Measurements from ENCODE around the gene LHFPL3. TPM values are rescaled to one million over a fixed set of nuclear protein-coding genes. Genes with fewer than 3 reads are reported as not detected.

Gene LHFPL3
- total RNA-seq, 1 donor from 2014 or later: not detected

GRCh38 chr7:104296900-104297299, 31.5 kb upstream of the LHFPL3 start:
- H3K36me3 ChIP-seq (ENCODE audit: control insufficient read depth, insufficient read depth, low read length): no peaks in the 10 kb centered on the region
- H3K27me3 ChIP-seq (ENCODE audit: control insufficient read depth, insufficient read depth, low read length): no peaks in the 10 kb centered on the region
- no peak for FAIRE-seq
- no peak for DNase-seq (ENCODE audit: low read depth)
- TF ChIP-seq CTCF (IDR thresholded peaks at IDR 0.05; ENCODE audit: insufficient read depth, low read length, severe bottlenecking): no peak
- H3K4me3 ChIP-seq (ENCODE audit: low read depth, low read length): no peak overlapping the region

GRCh38 chr7:104299323-104299722, 29.1 kb upstream of the LHFPL3 start:
- TF ChIP-seq CTCF (IDR thresholded peaks at IDR 0.05; ENCODE audit: insufficient read depth, low read length, severe bottlenecking): no peak
- DNase-seq (ENCODE audit: low read depth) (no peak), FAIRE-seq (no peak)
- H3K4me3 ChIP-seq (ENCODE audit: low read depth, low read length): no peak overlapping the region
- no peaks in the 10 kb centered on the region for H3K27me3 ChIP-seq (ENCODE audit: control insufficient read depth, insufficient read depth, low read length)
- no peaks in the 10 kb centered on the region for H3K36me3 ChIP-seq (ENCODE audit: control insufficient read depth, insufficient read depth, low read length)

- DNase-seq (ENCODE audit: low read depth) (no peak), FAIRE-seq (no peak)
- H3K27me3 ChIP-seq (ENCODE audit: control insufficient read depth, insufficient read depth, low read length): no peaks in the 10 kb centered on the region
- H3K36me3 ChIP-seq (ENCODE audit: control insufficient read depth, insufficient read depth, low read length): no peaks in the 10 kb centered on the region
- TF ChIP-seq CTCF (IDR thresholded peaks at IDR 0.05; ENCODE audit: insufficient read depth, low read length, severe bottlenecking): no peak
- no peak overlapping the region for H3K4me3 ChIP-seq (ENCODE audit: low read depth, low read length)
Observed at GRCh38 chr7:104299777-104300176, 28.6 kb upstream of the LHFPL3 start.

GRCh38 chr7:104306793-104307192, 21.6 kb upstream of the LHFPL3 start:
- H3K36me3 ChIP-seq (ENCODE audit: control insufficient read depth, insufficient read depth, low read length): no peaks in the 10 kb centered on the region
- no peaks in the 10 kb centered on the region for H3K27me3 ChIP-seq (ENCODE audit: control insufficient read depth, insufficient read depth, low read length)
- no peak overlapping the region for H3K4me3 ChIP-seq (ENCODE audit: low read depth, low read length)
- FAIRE-seq (no peak), DNase-seq (ENCODE audit: low read depth) (no peak)
- TF ChIP-seq CTCF (IDR thresholded peaks at IDR 0.05; ENCODE audit: insufficient read depth, low read length, severe bottlenecking): no peak

GRCh38 chr7:104317948-104318629, 10.3 kb upstream of the LHFPL3 start:
- FAIRE-seq (no peak), DNase-seq (ENCODE audit: low read depth) (no peak)
- Histone ChIP-seq H3K36me3 (ENCODE audit: control insufficient read depth, insufficient read depth, low read length) (no peaks in the 10 kb centered on the region), H3K4me3 (ENCODE audit: low read depth, low read length) (no peak overlapping the region), H3K27me3 (ENCODE audit: control insufficient read depth, insufficient read depth, low read length) (no peaks in the 10 kb centered on the region)
- no peak for TF ChIP-seq CTCF (IDR thresholded peaks at IDR 0.05; ENCODE audit: insufficient read depth, low read length, severe bottlenecking)

GRCh38 chr7:104327534-104327933, 869 bp upstream of the LHFPL3 start:
- no peak for DNase-seq (ENCODE audit: low read depth)
- Histone ChIP-seq H3K27me3 (ENCODE audit: control insufficient read depth, insufficient read depth, low read length) (peaks cover 21% of the 10 kb centered on the region), H3K36me3 (ENCODE audit: control insufficient read depth, insufficient read depth, low read length) (no peaks in the 10 kb centered on the region), H3K4me3 (ENCODE audit: low read depth, low read length) (no peak overlapping the region)
- no peak for TF ChIP-seq CTCF (IDR thresholded peaks at IDR 0.05; ENCODE audit: insufficient read depth, low read length, severe bottlenecking)
- FAIRE-seq: no peak

Data from bronchial epithelial cell (primary cell).